SK-N-MC (cell line): ENCODE measurements around the gene SPAG6.

Experiments used
- EZH2 ChIP-seq: fragments of 200-600 bp; sonication (generic); IDR thresholded peaks from one replicate; pipeline ENCODE4 v1.6.1; 2017; ENCODE audit warnings: antibody characterized with exemption
- FOXP2 ChIP-seq: optimal IDR thresholded peaks from 2 replicates; pipeline ENCODE3; 2011; ENCODE audit warnings: mild to moderate bottlenecking, moderate library complexity; ENCODE audit not compliant: insufficient read depth; ENCODE audit errors: extremely low read length, control extremely low read depth
- POLR2AphosphoS5 ChIP-seq: IDR thresholded peaks from 2 replicates; pipeline ENCODE4 v1.6.1; 2012; ENCODE audit warnings: mild to moderate bottlenecking, low read depth, low read length, borderline replicate concordance

DNA sequence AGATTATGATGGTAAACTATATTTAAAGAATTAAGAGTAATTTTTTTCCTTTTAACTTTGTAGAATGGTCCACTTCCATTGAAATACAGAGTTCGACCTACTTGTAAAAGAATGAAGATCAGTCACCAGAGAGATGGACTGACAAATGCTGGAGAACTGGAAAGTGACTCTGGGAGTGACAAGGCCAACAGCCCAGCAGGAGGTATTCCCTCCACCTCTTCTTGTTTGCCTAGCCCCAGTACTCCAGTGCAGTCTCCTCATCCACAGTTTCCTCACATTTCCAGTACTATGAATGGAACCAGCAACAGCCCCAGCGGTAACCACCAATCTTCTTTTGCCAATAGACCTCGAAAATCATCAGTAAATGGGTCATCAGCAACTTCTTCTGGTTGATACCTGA, 16.1 kb upstream of the SPAG6 start:
- TF ChIP-seq EZH2, result no peak
- no peak for TF ChIP-seq POLR2AphosphoS5
- no peak for TF ChIP-seq FOXP2
